H9 (cell line): ENCODE data around the gene COQ8A. TPM values are rescaled to one million over a fixed set of nuclear protein-coding genes. Genes with fewer than 3 reads are reported as not detected.

Source experiments
- DNase-seq: peaks from one replicate; pipeline ENCODE4 v3.0.0-alpha.2; 2017
- H2AFZ ChIP-seq: one replicate; pipeline ENCODE4 v1.6.1; 2013; ENCODE audit warnings: mild to moderate bottlenecking, low read length, control low read depth, moderate library complexity
- H2AK5ac ChIP-seq: 2 replicates; pipeline ENCODE4 v1.6.1; 2013; ENCODE audit warnings: low read length, control low read depth, mixed read lengths; ENCODE audit not compliant: insufficient read length
- H2BK120ac ChIP-seq: one replicate; pipeline ENCODE4 v1.6.1; 2013; ENCODE audit warnings: low read depth, mild to moderate bottlenecking, low read length, control low read depth, inconsistent platforms; ENCODE audit not compliant: poor library complexity, severe bottlenecking
- H2BK12ac ChIP-seq: 2 replicates; pipeline ENCODE4 v1.6.1; 2013; ENCODE audit warnings: low read length, control low read depth, mixed read lengths, low read depth; ENCODE audit not compliant: insufficient read length
- H2BK15ac ChIP-seq: 2 replicates; pipeline ENCODE4 v1.6.1; 2013; ENCODE audit warnings: low read depth, low read length, control low read depth
- H2BK20ac ChIP-seq: one replicate; pipeline ENCODE4 v1.6.1; 2013; ENCODE audit warnings: low read depth, mild to moderate bottlenecking, low read length, control low read depth, inconsistent platforms; ENCODE audit not compliant: poor library complexity, severe bottlenecking
- H2BK5ac ChIP-seq: 2 replicates; pipeline ENCODE4 v1.6.1; 2013; ENCODE audit warnings: low read length, control low read depth, mixed read lengths; ENCODE audit not compliant: insufficient read length
- H3K14ac ChIP-seq: 2 replicates; pipeline ENCODE4 v1.6.1; 2013; ENCODE audit warnings: low read length, control low read depth; ENCODE audit not compliant: insufficient read depth
- H3K18ac ChIP-seq: 2 replicates; pipeline ENCODE4 v1.6.1; 2013; ENCODE audit warnings: low read depth, mild to moderate bottlenecking, mixed read lengths, low read length, control low read depth; ENCODE audit not compliant: insufficient read length
- H3K23ac ChIP-seq: 2 replicates; pipeline ENCODE4 v1.6.1; 2013; ENCODE audit warnings: low read length, control low read depth, mixed read lengths, low read depth; ENCODE audit not compliant: insufficient read length
- H3K23me2 ChIP-seq: 2 replicates; pipeline ENCODE4 v1.6.1; 2013; ENCODE audit warnings: low read depth, mild to moderate bottlenecking, mixed read lengths, low read length, control low read depth; ENCODE audit not compliant: insufficient read length, poor library complexity, severe bottlenecking
- H3K27ac ChIP-seq: 2 replicates; pipeline ENCODE4 v1.5.1; 2013; ENCODE audit warnings: low read length, control low read depth, mixed read lengths, low read depth; ENCODE audit not compliant: insufficient read length
- H3K27me3 ChIP-seq: 2 replicates; pipeline ENCODE4 v1.6.1; 2013; ENCODE audit warnings: low read length, control low read depth, inconsistent platforms; ENCODE audit not compliant: insufficient read depth
- H3K4ac ChIP-seq: 2 replicates; pipeline ENCODE4 v1.6.1; 2013; ENCODE audit warnings: low read depth, mild to moderate bottlenecking, control low read depth, inconsistent platforms, low read length, moderate library complexity
- H3K4me1 ChIP-seq: 2 replicates; pipeline ENCODE4 v1.6.1; 2013; ENCODE audit warnings: low read length, control low read depth, inconsistent platforms; ENCODE audit not compliant: insufficient read depth
- H3K4me2 ChIP-seq: 2 replicates; pipeline ENCODE4 v1.6.1; 2013; ENCODE audit warnings: low read length, control low read depth, mixed read lengths; ENCODE audit not compliant: insufficient read length, insufficient read depth
- H3K56ac ChIP-seq: 2 replicates; pipeline ENCODE4 v1.6.1; 2013; ENCODE audit warnings: low read depth, mild to moderate bottlenecking, mixed read lengths, low read length, control low read depth; ENCODE audit not compliant: insufficient read length
- H3K79me1 ChIP-seq: 2 replicates; pipeline ENCODE4 v1.6.1; 2013; ENCODE audit warnings: low read depth, mild to moderate bottlenecking, moderate library complexity, low read length, control low read depth, inconsistent platforms; ENCODE audit not compliant: insufficient read depth, poor library complexity, severe bottlenecking
- H3K79me2 ChIP-seq: 2 replicates; pipeline ENCODE4 v1.6.1; 2013; ENCODE audit warnings: low read length, control low read depth, inconsistent platforms; ENCODE audit not compliant: insufficient read depth
- H3K9ac ChIP-seq: 2 replicates; pipeline ENCODE4 v1.6.1; 2013; ENCODE audit warnings: low read length, control low read depth, mixed read lengths; ENCODE audit not compliant: insufficient read length; ENCODE audit errors: extremely low read depth
- H3K9me3 ChIP-seq: one replicate; pipeline ENCODE4 v1.6.1; 2013; ENCODE audit warnings: low read depth, low read length, inconsistent platforms; ENCODE audit not compliant: control insufficient read depth
- H3T11ph ChIP-seq: one replicate; pipeline ENCODE4 v1.6.1; 2013; ENCODE audit warnings: mild to moderate bottlenecking, low read length, control low read depth, inconsistent platforms
- H4K20me1 ChIP-seq: one replicate; pipeline ENCODE4 v1.6.1; 2013; ENCODE audit not compliant: control insufficient read depth, insufficient read length, insufficient read depth
- H4K5ac ChIP-seq: 2 replicates; pipeline ENCODE4 v1.6.1; 2013; ENCODE audit warnings: low read depth, mild to moderate bottlenecking, mixed read lengths, low read length, control low read depth; ENCODE audit not compliant: insufficient read length
- H4K8ac ChIP-seq: replicated peaks from 2 replicates; pipeline ENCODE4 v1.6.1; 2013; ENCODE audit warnings: low read length, control low read depth, mixed read lengths, low read depth; ENCODE audit not compliant: insufficient read length
- H4K91ac ChIP-seq: 2 replicates; pipeline ENCODE4 v1.6.1; 2013; ENCODE audit warnings: low read depth, mild to moderate bottlenecking, moderate library complexity, mixed read lengths, low read length, control low read depth; ENCODE audit not compliant: insufficient read length
- H3K27ac Mint-ChIP-seq, 3 experiments: 2 replicates in 2 of 3; 3 replicates in 1 of 3; pipeline ENCODE4 v1.8.0; 2020 to 2021; ENCODE audit warnings: mixed read lengths in 3 of 3, mild to moderate bottlenecking in 1 of 3, moderate library complexity in 1 of 3
- H3K27me3 Mint-ChIP-seq: 2 replicates; pipeline ENCODE4 v1.8.0; 2021; ENCODE audit warnings: low read depth, mild to moderate bottlenecking, moderate library complexity, mixed read lengths
- H3K36me3 Mint-ChIP-seq, 3 experiments: 2 replicates in 2 of 3; 3 replicates in 1 of 3; pipeline ENCODE4 v1.8.0; 2020 to 2021; ENCODE audit warnings: low read depth in 3 of 3, mixed read lengths in 3 of 3; ENCODE audit not compliant: insufficient read depth in 1 of 3
- H3K4me1 Mint-ChIP-seq, 2 experiments: 2 replicates each; pipeline ENCODE4 v1.8.0; 2020; ENCODE audit warnings: mixed read lengths in 2 of 2
- H3K4me3 Mint-ChIP-seq, 2 experiments: 2 replicates in 1 of 2; 3 replicates in 1 of 2; pipeline ENCODE4 v1.8.0; 2020 to 2021; ENCODE audit warnings: mild to moderate bottlenecking in 2 of 2, mixed read lengths in 2 of 2, moderate library complexity in 1 of 2
- H3K9me3 Mint-ChIP-seq, 2 experiments: 2 replicates in 1 of 2; 3 replicates in 1 of 2; pipeline ENCODE4 v1.8.0; 2020; ENCODE audit warnings: mild to moderate bottlenecking in 2 of 2, mixed read lengths in 2 of 2, moderate library complexity in 1 of 2
- WGBS: extraction: QIAGEN DNeasy Blood & Tissue Kit; methylation state at CpG from one replicate; pipeline ENCODE4 v1.1.7; 2013; ENCODE audit warnings: missing lambda C conversion rate, low lambda C conversion rate, mixed read lengths; ENCODE audit not compliant: insufficient read length; ENCODE audit errors: extremely low coverage; 5-methylcytosine and 5-hydroxymethylcytosine counted together
- total RNA-seq: library from RNA; stranded (reverse); gene quantifications from 2 replicates; pipeline ENCODE4 v1.2.1, GENCODE V29; 2021
- TF ChIP-seq, protein P1 (sequence below): fragments of 200-600 bp; sonication (generic); conservative IDR thresholded peaks from 3 replicates; pipeline ENCODE4 v1.8.0; 2021; ENCODE audit warnings: antibody characterized with exemption, mild to moderate bottlenecking

COQ8A gene
- total RNA-seq, 1 experiment from 2014 or later, result 26.0 TPM

DNA sequence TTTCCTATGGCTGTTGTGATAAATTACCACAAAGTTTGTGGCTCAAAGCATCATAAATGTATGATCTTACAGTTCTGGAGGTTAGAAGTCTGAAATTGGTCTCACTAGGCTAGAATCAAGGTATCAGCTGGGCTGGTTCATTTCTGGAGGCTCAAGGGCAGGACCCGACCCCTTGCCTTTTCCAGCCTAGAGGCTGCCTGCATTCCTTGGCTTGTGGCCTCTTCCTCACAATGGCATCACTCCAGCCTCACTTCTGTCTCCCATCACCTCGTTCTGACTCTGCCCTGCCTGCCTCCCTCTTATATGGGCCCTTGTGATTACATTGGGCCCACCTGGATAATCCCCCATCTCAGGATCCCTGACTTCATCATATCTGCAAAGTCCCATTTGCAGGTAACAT is 8.0 kb downstream of the COQ8A start:
- Histone ChIP-seq H2AK5ac (no peak overlapping the region), H3T11ph (no peak overlapping the region), H4K8ac (no peak overlapping the region), H3K4ac (no peak overlapping the region), H3K9ac (no peak overlapping the region), H2BK15ac (no peak overlapping the region), H3K79me2 (no peaks in the 10 kb centered on the region), H3K9me3 (no peaks in the 10 kb centered on the region), H3K23ac (no peak overlapping the region), H3K4me1 (peaks cover 3% of the 10 kb centered on the region), H2BK12ac (no peak overlapping the region), H4K5ac (no peak overlapping the region), H2AFZ (no peak overlapping the region), H3K79me1 (peaks cover 5% of the 10 kb centered on the region), H3K14ac (no peak overlapping the region), H2BK120ac (no peak overlapping the region), H3K4me2 (no peak overlapping the region), H3K18ac (no peak overlapping the region), H3K27ac (no peak overlapping the region), H4K91ac (no peak overlapping the region), H3K23me2 (no peaks in the 10 kb centered on the region), H3K27me3 (no peaks in the 10 kb centered on the region), H3K56ac (no peak overlapping the region), H2BK5ac (no peak overlapping the region), H4K20me1 (no peaks in the 10 kb centered on the region), H2BK20ac (no peak overlapping the region)
- Mint-ChIP-seq H3K9me3 (peaks cover 2 to 4% of the 10 kb centered on the region in 2 experiments; a peak in 1 of 5 replicates), H3K27ac (no peak overlapping the region; a peak in 1 of 7 replicates), H3K4me3 (no peak overlapping the region), H3K4me1 (peaks cover 36 to 46% of the 10 kb centered on the region in 2 experiments), H3K27me3 (no peaks in the 10 kb centered on the region; the same call in 1 of the 2 replicates), H3K36me3 (peaks cover 1 to 7% (median 5%) of the 10 kb centered on the region in 3 experiments; a peak in 6 of 7 replicates)
- DNase-seq, result no peak
- WGBS, result no CpG with 5 or more reads among the region's 2 CpGs
- TF ChIP-seq, protein P1, sequence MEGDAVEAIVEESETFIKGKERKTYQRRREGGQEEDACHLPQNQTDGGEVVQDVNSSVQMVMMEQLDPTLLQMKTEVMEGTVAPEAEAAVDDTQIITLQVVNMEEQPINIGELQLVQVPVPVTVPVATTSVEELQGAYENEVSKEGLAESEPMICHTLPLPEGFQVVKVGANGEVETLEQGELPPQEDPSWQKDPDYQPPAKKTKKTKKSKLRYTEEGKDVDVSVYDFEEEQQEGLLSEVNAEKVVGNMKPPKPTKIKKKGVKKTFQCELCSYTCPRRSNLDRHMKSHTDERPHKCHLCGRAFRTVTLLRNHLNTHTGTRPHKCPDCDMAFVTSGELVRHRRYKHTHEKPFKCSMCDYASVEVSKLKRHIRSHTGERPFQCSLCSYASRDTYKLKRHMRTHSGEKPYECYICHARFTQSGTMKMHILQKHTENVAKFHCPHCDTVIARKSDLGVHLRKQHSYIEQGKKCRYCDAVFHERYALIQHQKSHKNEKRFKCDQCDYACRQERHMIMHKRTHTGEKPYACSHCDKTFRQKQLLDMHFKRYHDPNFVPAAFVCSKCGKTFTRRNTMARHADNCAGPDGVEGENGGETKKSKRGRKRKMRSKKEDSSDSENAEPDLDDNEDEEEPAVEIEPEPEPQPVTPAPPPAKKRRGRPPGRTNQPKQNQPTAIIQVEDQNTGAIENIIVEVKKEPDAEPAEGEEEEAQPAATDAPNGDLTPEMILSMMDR, result no peak
